CD8-positive, alpha-beta T cell (primary cell): ENCODE measurements around the gene PDE4A. TPM values are rescaled to one million over a fixed set of nuclear protein-coding genes. Genes with fewer than 3 reads are reported as not detected.

Experiments used
- microRNA-seq: library from miRNA; unstranded; fragments of <30 nt; microRNA quantifications from one replicate; pipeline ENCODE4 v1.2.0, GENCODE V29; 2022; ENCODE audit warnings: borderline microRNAs expressed
- total RNA-seq, 46 experiments: library from RNA in 2 of 46; stranded (reverse) in 2 of 46; gene quantifications; one replicate each; pipeline ENCODE4 v1.2.3 and lab custom pipeline; 2021 to 2026

Gene PDE4A
- total RNA-seq, 2 experiments from 2014 or later, result 21.1 to 23.6 TPM

Small RNA genes lying within 50 kb of the gene (microRNA-seq; reads per million reads assigned to microRNA genes)
- not detected for gene MIR1181

Other genes starting within 250 kb of the PDE4A start
- gene DNMT1, start 225.6 kb upstream of the PDE4A start, total RNA-seq, result 100 to 1,000 TPM; 135 to 154 TPM
- gene S1PR2, start 189.2 kb upstream of the PDE4A start, total RNA-seq, result 10 to 100 TPM; 13.3 to 14.8 TPM
- gene MRPL4, start 168.3 kb upstream of the PDE4A start, total RNA-seq, result 10 to 100 TPM; 39.5 to 46.0 TPM
- 10 to 100 TPM; 15.0 to 17.1 TPM for gene ICAM1, start 149.4 kb upstream of the PDE4A start, total RNA-seq
- under 1 TPM in 1 of 2 experiments, not detected in 1; 0.28 TPM for gene ICAM4, start 133.6 kb upstream of the PDE4A start, total RNA-seq
- not detected for gene ICAM5, start 130.6 kb upstream of the PDE4A start, total RNA-seq
- gene ZGLP1, start 110.7 kb upstream of the PDE4A start, total RNA-seq, result 1 to 10 TPM; 1.7 to 1.8 TPM
- gene FDX2, start 104.5 kb upstream of the PDE4A start, total RNA-seq, result 1 to 10 TPM; 3.1 to 4.2 TPM
- 10 to 100 TPM; 33.3 to 33.6 TPM for gene RAVER1, start 87.0 kb upstream of the PDE4A start, total RNA-seq
- gene ICAM3, start 80.9 kb upstream of the PDE4A start, total RNA-seq, result 100 to 1,000 TPM; 134 to 140 TPM
- gene TYK2, start 40.0 kb upstream of the PDE4A start, total RNA-seq, result 100 to 1,000 TPM; 244 to 250 TPM
- gene CDC37, start 17.0 kb upstream of the PDE4A start, total RNA-seq, result 100 to 1,000 TPM; 195 to 196 TPM
- gene KEAP1, start 82.8 kb downstream of the PDE4A start, total RNA-seq, result 10 to 100 TPM; 13.1 to 13.7 TPM
- 10 to 100 TPM; 21.6 to 22.5 TPM for gene S1PR5, start 96.9 kb downstream of the PDE4A start, total RNA-seq
- gene ATG4D, start 123.4 kb downstream of the PDE4A start, total RNA-seq, result 10 to 100 TPM; 82.0 to 91.1 TPM
- gene KRI1, start 145.5 kb downstream of the PDE4A start, total RNA-seq, result 10 to 100 TPM; 29.8 to 33.9 TPM
- gene CDKN2D, start 148.4 kb downstream of the PDE4A start, total RNA-seq, result 10 to 100 TPM; 58.5 to 61.3 TPM
- not detected for gene AP1M2, start 166.8 kb downstream of the PDE4A start, total RNA-seq
- 100 to 1,000 TPM; 175 to 181 TPM for gene SLC44A2, start 205.0 kb downstream of the PDE4A start, total RNA-seq
- gene ILF3, start 233.8 kb downstream of the PDE4A start, total RNA-seq, result 100 to 1,000 TPM; 604 to 613 TPM